Measurements from ENCODE around the gene PLPPR3. TPM values are rescaled to one million over a fixed set of nuclear protein-coding genes. Genes with fewer than 3 reads are reported as not detected.

Gene PLPPR3
- total RNA-seq, 4 donors from 2014 or later: not detected

DNA sequence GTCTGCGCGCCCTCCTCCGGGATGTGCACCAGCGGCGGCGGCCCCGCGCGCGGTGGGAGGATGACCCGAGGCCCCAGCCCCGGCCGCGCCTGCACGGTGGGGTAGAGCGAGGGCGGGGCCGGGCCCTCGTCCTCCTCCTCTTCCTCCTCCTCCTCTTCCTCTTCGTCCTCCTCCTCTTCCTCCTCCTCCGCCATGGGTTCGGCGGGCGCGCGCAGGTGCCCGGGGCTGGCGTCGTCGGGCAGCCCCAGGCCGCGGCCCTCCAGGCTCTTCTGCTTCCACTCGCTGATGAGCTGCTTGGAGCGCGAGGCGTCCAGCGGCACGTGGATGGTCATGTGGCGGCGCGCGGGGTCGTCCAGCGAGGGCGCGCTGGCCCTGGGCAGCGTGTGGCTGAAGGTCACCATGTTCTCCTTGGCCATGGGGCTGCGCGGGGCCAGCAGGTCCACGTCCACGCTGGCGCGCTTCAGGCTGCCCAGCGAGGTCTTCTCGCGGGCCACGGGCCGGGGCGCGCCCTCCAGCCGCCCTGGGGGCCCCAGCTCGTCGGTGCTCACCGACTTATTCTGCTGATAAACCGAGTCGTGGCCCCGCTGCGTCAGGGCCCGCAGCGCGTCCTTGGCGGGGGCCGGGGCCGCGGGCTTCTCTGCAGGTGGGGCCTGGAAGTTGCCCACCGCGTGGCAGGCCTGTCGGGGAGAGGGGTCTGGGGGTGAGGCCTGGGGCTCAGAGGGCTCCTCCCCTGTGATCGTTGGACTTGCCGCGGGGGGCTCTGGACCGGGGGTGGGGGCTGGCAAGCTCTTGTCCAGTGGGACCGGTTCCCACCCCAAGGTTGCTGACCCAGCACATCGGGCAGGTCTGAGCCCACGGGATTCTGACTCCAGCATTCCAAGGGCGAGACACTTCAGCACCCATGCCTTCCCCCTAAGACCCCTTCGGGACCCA lies 8.3 kb downstream of the PLPPR3 start:
- TF ChIP-seq, protein P1, sequence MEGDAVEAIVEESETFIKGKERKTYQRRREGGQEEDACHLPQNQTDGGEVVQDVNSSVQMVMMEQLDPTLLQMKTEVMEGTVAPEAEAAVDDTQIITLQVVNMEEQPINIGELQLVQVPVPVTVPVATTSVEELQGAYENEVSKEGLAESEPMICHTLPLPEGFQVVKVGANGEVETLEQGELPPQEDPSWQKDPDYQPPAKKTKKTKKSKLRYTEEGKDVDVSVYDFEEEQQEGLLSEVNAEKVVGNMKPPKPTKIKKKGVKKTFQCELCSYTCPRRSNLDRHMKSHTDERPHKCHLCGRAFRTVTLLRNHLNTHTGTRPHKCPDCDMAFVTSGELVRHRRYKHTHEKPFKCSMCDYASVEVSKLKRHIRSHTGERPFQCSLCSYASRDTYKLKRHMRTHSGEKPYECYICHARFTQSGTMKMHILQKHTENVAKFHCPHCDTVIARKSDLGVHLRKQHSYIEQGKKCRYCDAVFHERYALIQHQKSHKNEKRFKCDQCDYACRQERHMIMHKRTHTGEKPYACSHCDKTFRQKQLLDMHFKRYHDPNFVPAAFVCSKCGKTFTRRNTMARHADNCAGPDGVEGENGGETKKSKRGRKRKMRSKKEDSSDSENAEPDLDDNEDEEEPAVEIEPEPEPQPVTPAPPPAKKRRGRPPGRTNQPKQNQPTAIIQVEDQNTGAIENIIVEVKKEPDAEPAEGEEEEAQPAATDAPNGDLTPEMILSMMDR (IDR thresholded peaks at IDR 0.05 in 4 of 5, conservative IDR thresholded peaks at IDR 0.05 in 1 of 5): no peak
- TF ChIP-seq POLR2A (IDR thresholded peaks at IDR 0.05): no peak
- Histone ChIP-seq H3K27me3 (no peaks in the 10 kb centered on the region), H3K36me3 (peaks cover 0 to 36% of the 10 kb centered on the region in 2 donors), H3K9me3 (no peaks in the 10 kb centered on the region), H3K27ac (no peak overlapping the region), H3K4me3 (no peak overlapping the region), H3K4me1 (no peaks in the 10 kb centered on the region)
- DNase-seq: no peak
- in situ Hi-C loops (cut with MboI; ENCODE audit: low sequenced_read_pairs in 4 of 4): no loop called here
- intact Hi-C loops (cut with DNase I; ENCODE audit: low total_unique reads): no loop called here
- ATAC-seq: no peak

DNA sequence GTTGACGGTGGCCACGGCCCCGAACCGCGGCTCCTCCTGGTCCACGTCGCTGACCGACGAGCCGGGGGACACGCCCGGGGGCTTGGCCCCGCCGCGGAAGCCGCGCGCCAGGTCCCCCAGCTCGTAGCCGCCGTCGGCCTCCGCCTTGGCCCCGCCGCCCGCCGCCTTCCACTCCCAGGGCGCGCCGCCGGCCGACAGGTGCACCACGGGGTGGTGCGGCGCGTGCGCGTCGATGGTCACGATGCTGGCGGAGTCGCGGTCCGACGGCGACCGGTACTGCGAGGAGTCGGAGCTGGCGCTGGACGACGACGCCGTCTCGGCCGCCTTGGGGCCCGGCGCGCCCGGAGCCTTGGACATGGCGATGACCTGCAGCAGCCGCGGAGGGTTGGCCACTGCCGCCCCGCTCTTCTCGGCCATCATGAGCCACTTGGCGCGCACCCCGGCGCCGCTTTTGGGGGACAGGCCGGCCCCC lies 9.0 kb downstream of the PLPPR3 start:
- Histone ChIP-seq H3K27me3 (no peaks in the 10 kb centered on the region), H3K27ac (no peak overlapping the region), H3K36me3 (peaks cover 0 to 44% of the 10 kb centered on the region in 2 donors), H3K9me3 (no peaks in the 10 kb centered on the region), H3K4me3 (no peak overlapping the region), H3K4me1 (no peaks in the 10 kb centered on the region)
- no peak for TF ChIP-seq POLR2A (IDR thresholded peaks at IDR 0.05)
- TF ChIP-seq, protein P1 (IDR thresholded peaks at IDR 0.05 in 4 of 5, conservative IDR thresholded peaks at IDR 0.05 in 1 of 5): no peak
- in situ Hi-C loops (cut with MboI; ENCODE audit: low sequenced_read_pairs in 4 of 4) (no loop called here), intact Hi-C loops (cut with DNase I; ENCODE audit: low total_unique reads) (no loop called here)
- no peak for ATAC-seq
- DNase-seq: no peak

DNA sequence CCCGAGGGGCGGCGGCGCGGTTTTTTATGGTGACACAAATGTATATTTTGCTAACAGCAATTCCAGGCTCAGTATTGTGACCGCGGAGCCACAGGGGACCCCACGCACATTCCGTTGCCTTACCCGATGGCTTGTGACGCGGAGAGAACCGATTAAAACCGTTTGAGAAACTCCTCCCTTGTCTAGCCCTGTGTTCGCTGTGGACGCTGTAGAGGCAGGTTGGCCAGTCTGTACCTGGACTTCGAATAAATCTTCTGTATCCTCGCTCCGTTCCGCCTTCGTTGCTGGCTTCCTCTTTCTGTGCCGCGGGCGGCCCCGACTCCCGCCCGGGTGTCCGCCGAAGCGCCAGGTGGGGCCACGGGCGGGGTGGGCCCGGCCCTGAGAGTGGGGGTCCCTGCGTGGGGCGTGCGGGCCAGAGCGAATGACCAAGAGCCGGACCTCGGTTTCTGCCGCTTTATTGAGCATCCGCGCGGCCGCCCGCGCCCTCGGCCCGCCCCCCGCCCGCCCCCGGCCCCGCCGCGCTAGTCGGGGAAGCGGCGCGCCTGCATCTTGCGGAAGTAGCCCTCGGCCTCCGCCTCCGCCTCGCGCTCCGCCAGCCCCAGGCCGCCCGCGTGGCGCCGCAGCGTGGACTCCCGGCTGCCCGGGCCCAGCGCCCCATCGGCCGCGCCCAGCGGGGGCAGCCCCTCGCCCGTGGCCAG lies 9.6 kb downstream of the PLPPR3 start:
- Histone ChIP-seq H3K27ac (no peak overlapping the region), H3K36me3 (peaks cover 0 to 49% of the 10 kb centered on the region in 2 donors), H3K27me3 (no peaks in the 10 kb centered on the region), H3K4me3 (no peak overlapping the region), H3K9me3 (no peaks in the 10 kb centered on the region), H3K4me1 (no peaks in the 10 kb centered on the region)
- ATAC-seq (no peak), DNase-seq (no peak)
- TF ChIP-seq POLR2A (IDR thresholded peaks at IDR 0.05): no peak
- TF ChIP-seq, protein P1 (IDR thresholded peaks at IDR 0.05 in 4 of 5, conservative IDR thresholded peaks at IDR 0.05 in 1 of 5): no peak
- in situ Hi-C loops (cut with MboI; ENCODE audit: low sequenced_read_pairs in 4 of 4) (no loop called here), intact Hi-C loops (cut with DNase I; ENCODE audit: low total_unique reads) (no loop called here)

DNA sequence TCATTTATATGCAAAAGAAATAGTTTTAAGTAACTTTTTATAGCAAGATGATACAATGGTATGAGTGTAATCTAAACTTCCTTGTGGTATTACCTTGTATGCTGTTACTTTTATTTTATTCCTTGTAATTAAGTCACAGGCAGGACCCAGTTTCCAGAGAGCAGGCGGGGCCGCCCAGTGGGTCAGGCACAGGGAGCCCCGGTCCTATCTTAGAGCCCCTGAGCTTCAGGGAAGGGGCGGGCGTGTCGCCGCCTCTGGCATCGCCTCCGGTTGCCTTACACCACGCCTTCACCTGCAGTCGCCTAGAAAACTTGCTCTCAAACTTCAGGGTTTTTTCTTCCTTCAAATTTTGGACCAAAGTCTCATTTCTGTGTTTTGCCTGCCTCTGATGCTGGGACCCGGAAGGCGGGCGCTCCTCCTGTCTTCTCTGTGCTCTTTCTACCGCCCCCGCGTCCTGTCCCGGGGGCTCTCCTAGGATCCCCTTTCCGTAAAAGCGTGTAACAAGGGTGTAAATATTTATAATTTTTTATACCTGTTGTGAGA lies 10.2 kb downstream of the PLPPR3 start:
- no peak overlapping the region for H3K27ac ChIP-seq
- DNase-seq (no peak), ATAC-seq (no peak)
- H3K4me1 ChIP-seq: no peaks in the 10 kb centered on the region
- TF ChIP-seq, protein P1 (IDR thresholded peaks at IDR 0.05 in 4 of 5, conservative IDR thresholded peaks at IDR 0.05 in 1 of 5): no peak
- TF ChIP-seq POLR2A (IDR thresholded peaks at IDR 0.05): no peak
- H3K4me3 ChIP-seq: no peak overlapping the region
- H3K9me3 ChIP-seq: no peaks in the 10 kb centered on the region
- in situ Hi-C loops (cut with MboI; ENCODE audit: low sequenced_read_pairs in 4 of 4): no loop called here
- peaks cover 0 to 56% of the 10 kb centered on the region in 2 donors for H3K36me3 ChIP-seq
- intact Hi-C loops (cut with DNase I; ENCODE audit: low total_unique reads): no loop called here
- no peaks in the 10 kb centered on the region for H3K27me3 ChIP-seq

Data from gastrocnemius medialis (tissue), 4 donors.